OCI-LY1 (cell line): ENCODE data around the gene SYT15.

Experiments
- H2AFZ ChIP-seq: fragments of 200-600 bp; sonication (generic), shearing (Covaris generic); 2 replicates; pipeline ENCODE4 v1.6.0; 2014; ENCODE audit warnings: antibody characterized with exemption, mild to moderate bottlenecking, low read length
- H3F3A ChIP-seq: fragments of 200-600 bp; sonication (generic), shearing (Covaris generic); 2 replicates; pipeline ENCODE4 v1.6.0; 2014; ENCODE audit warnings: mild to moderate bottlenecking, antibody characterized with exemption, low read length, moderate library complexity; ENCODE audit not compliant: insufficient read depth
- H3K27ac ChIP-seq: fragments of 200-600 bp; sonication (generic); 2 replicates; pipeline ENCODE4 v1.5.1; 2014; ENCODE audit warnings: low read length, mixed run types, mild to moderate bottlenecking, low read depth; ENCODE audit not compliant: poor library complexity, severe bottlenecking
- H3K27me3 ChIP-seq: fragments of 200-600 bp; sonication (generic); 2 replicates; pipeline ENCODE4 v1.6.0; 2014; ENCODE audit warnings: antibody characterized with exemption, mild to moderate bottlenecking, low read length, moderate library complexity; ENCODE audit not compliant: insufficient read depth
- H3K36me3 ChIP-seq: fragments of 200-600 bp; sonication (generic); 2 replicates; pipeline ENCODE4 v1.6.1; 2014; ENCODE audit warnings: mild to moderate bottlenecking, antibody characterized with exemption, low read length, moderate library complexity, mixed read lengths; ENCODE audit not compliant: insufficient read depth
- H3K4me1 ChIP-seq: fragments of 200-600 bp; sonication (generic); 2 replicates; pipeline ENCODE4 v1.5.1; 2014; ENCODE audit warnings: mild to moderate bottlenecking, low read length, moderate library complexity; ENCODE audit not compliant: insufficient read depth, severe bottlenecking
- H3K4me2 ChIP-seq: fragments of 200-600 bp; sonication (generic), shearing (Covaris generic); 2 replicates; pipeline ENCODE4 v1.6.1; 2014; ENCODE audit warnings: low read length
- H3K4me3 ChIP-seq: fragments of 200-600 bp; sonication (generic); 2 replicates; pipeline ENCODE4 v1.5.1; 2014; ENCODE audit warnings: low read length, low read depth, mild to moderate bottlenecking, mixed read lengths; ENCODE audit not compliant: poor library complexity, severe bottlenecking
- H3K79me2 ChIP-seq: fragments of 200-600 bp; shearing (Covaris generic); 2 replicates; pipeline ENCODE4 v1.6.1; 2016; ENCODE audit warnings: mixed run types, low read length, mixed read lengths; ENCODE audit not compliant: insufficient read depth
- H3K9ac ChIP-seq: fragments of 200-600 bp; sonication (generic), shearing (Covaris generic); 2 replicates; pipeline ENCODE4 v1.6.1; 2014; ENCODE audit warnings: mild to moderate bottlenecking, low read length, mixed read lengths
- H3K9me2 ChIP-seq: fragments of 200-600 bp; sonication (generic), shearing (Covaris generic); 2 replicates; pipeline ENCODE4 v1.6.1; 2014; ENCODE audit warnings: low read depth, mild to moderate bottlenecking, low read length, mixed read lengths
- H3K9me3 ChIP-seq: fragments of 200-600 bp; shearing (Covaris generic); 2 replicates; pipeline ENCODE4 v1.6.1; 2014; ENCODE audit warnings: low read length, mixed read lengths
- H4K20me1 ChIP-seq: fragments of 200-600 bp; sonication (generic), shearing (Covaris generic); 2 replicates; pipeline ENCODE4 v1.6.0; 2016; ENCODE audit warnings: mild to moderate bottlenecking, low read length; ENCODE audit not compliant: insufficient read depth
- CTCF ChIP-seq: fragments of 200-600 bp; sonication (generic), shearing (Covaris generic); IDR thresholded peaks from 2 replicates; pipeline ENCODE4 v1.5.1; 2017; ENCODE audit warnings: mild to moderate bottlenecking, antibody characterized with exemption, low read length, moderate library complexity, mixed read lengths
- EZH2 ChIP-seq: fragments of 200-600 bp; sonication (generic), shearing (Covaris generic); IDR thresholded peaks from 2 replicates; pipeline ENCODE4 v1.8.0; 2017; ENCODE audit warnings: borderline replicate concordance, mixed run types, mild to moderate bottlenecking, antibody characterized with exemption, low read length, moderate library complexity, mixed read lengths

SYT15 gene

DNA sequence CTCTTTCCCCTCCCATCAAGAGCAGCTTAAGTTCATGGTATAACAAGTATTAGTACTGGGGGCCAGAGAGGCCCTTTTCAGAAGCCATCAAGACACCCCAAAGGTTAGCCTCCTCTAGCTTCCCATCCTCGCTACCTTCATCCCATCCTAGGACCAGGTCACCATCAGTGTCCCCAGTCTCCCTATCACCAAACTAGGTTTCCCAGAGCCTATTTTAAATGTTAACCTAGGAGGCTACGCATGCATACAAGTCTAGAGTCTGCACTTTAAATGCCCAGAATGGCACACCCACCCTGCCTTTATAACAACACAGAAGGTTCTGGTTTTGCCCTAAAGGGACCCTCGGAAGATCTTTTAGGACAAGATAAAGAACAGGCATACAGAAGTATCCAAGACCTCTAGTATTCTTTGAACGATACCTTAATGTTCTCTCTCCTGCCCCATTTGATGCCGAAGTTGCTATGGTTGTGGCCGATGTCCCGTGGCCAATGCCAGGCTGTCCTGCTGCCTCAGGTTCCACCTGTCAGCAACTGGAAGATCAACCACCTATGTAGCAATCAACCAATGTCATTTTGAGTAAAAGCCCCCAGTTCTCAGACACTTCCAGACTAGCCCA is 24.7 kb upstream of the SYT15 start:
- H3K27ac ChIP-seq = no peak overlapping the region
- no peak overlapping the region for H3K4me2 ChIP-seq
- no peak overlapping the region for H3K4me3 ChIP-seq
- no peaks in the 10 kb centered on the region for H3K9me3 ChIP-seq
- TF ChIP-seq CTCF (no peak), EZH2 (no peak)
- no peaks in the 10 kb centered on the region for H3K4me1 ChIP-seq
- no peaks in the 10 kb centered on the region for H3K36me3 ChIP-seq
- no peaks in the 10 kb centered on the region for H3F3A ChIP-seq
- no peaks in the 10 kb centered on the region for H4K20me1 ChIP-seq
- no peaks in the 10 kb centered on the region for H3K9me2 ChIP-seq
- H3K79me2 ChIP-seq = no peaks in the 10 kb centered on the region
- H2AFZ ChIP-seq = no peak overlapping the region
- no peak overlapping the region for H3K9ac ChIP-seq
- H3K27me3 ChIP-seq = no peaks in the 10 kb centered on the region; the same call in 1 of the 2 replicates

DNA sequence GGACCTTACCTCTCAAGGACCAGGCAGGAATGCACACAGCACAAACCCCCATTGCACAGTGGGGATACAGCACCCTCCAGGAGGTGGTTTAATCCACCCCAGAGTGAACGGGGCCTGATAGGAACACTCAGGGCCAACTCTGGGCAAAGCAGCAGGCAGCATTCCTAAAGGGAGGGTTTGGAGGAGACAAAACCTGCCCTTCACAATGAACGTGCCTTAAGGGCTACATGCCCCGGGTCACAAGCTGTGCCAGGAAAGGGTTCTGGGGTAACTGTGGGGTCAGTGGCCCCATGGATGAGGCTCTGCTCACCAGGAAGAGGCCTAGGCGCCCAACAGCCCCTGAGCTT is 23.6 kb upstream of the SYT15 start:
- Histone ChIP-seq H3K79me2 (no peaks in the 10 kb centered on the region), H2AFZ (no peak overlapping the region), H3K36me3 (no peaks in the 10 kb centered on the region), H3K9ac (no peak overlapping the region), H3K4me2 (no peak overlapping the region), H3K4me3 (no peak overlapping the region), H3K9me3 (no peaks in the 10 kb centered on the region), H3K27ac (no peak overlapping the region), H3K27me3 (no peaks in the 10 kb centered on the region; the same call in 1 of the 2 replicates), H3K4me1 (no peaks in the 10 kb centered on the region), H3F3A (no peaks in the 10 kb centered on the region), H3K9me2 (no peaks in the 10 kb centered on the region), H4K20me1 (no peaks in the 10 kb centered on the region)
- TF ChIP-seq CTCF (no peak), EZH2 (no peak)

GRCh38 chr10:46555713-46556514 is 23.0 kb upstream of the SYT15 start:
- H3K9ac ChIP-seq = no peak overlapping the region
- no peak overlapping the region for H3K4me3 ChIP-seq

More at GRCh38 chr10:46555713-46556514, 23.0 kb upstream of the SYT15 start:
- Histone ChIP-seq H4K20me1 (no peaks in the 10 kb centered on the region), H3K27me3 (no peaks in the 10 kb centered on the region; the same call in 1 of the 2 replicates), H3K4me1 (no peaks in the 10 kb centered on the region), H3F3A (no peaks in the 10 kb centered on the region), H3K4me2 (no peak overlapping the region), H2AFZ (no peak overlapping the region), H3K9me3 (no peaks in the 10 kb centered on the region), H3K27ac (no peak overlapping the region), H3K79me2 (no peaks in the 10 kb centered on the region), H3K36me3 (no peaks in the 10 kb centered on the region), H3K9me2 (no peaks in the 10 kb centered on the region)
- TF ChIP-seq CTCF = no peak
- TF ChIP-seq EZH2 = no peak
